GM12878 (cell line): Measurements from ENCODE around the gene WDR12.

Experiments
- ATF7 ChIP-seq: fragments of 450-650 bp; IDR thresholded peaks from 2 replicates; pipeline ENCODE4 v1.6.1; 2016; ENCODE audit warnings: low read depth, mild to moderate bottlenecking
- CHD4 ChIP-seq: fragments of 200-600 bp; sonication (generic); IDR thresholded peaks from 2 replicates; pipeline ENCODE4 v1.6.1; 2016; ENCODE audit warnings: mild to moderate bottlenecking
- CTCF ChIP-seq, 3 experiments: IDR thresholded peaks in 2 of 3; conservative IDR thresholded peaks in 1 of 3; 2 replicates each; pipeline ENCODE4 v1.5.1; 2011; ENCODE audit warnings: low read depth in 3 of 3, low read length in 3 of 3, mild to moderate bottlenecking in 3 of 3, control low read depth in 2 of 3, moderate library complexity in 2 of 3, inconsistent platforms in 1 of 3, mixed read lengths in 1 of 3; ENCODE audit not compliant: control insufficient read depth in 2 of 3, insufficient read depth in 1 of 3; ENCODE audit errors: extremely low read depth in 1 of 3
- EP300 ChIP-seq, 2 experiments: fragments of 150-350 bp in 1 of 2; IDR thresholded peaks; 2 replicates each; pipeline ENCODE4 v1.6.1; 2011 to 2012; ENCODE audit warnings: low read depth in 2 of 2, low read length in 2 of 2, borderline replicate concordance in 1 of 2, improper control_type of control experiment in 1 of 2, inconsistent platforms in 1 of 2; ENCODE audit not compliant: control insufficient read depth in 1 of 2
- EZH2 ChIP-seq: IDR thresholded peaks from 2 replicates; pipeline ENCODE4 v1.6.1; 2012; ENCODE audit warnings: low read depth, mild to moderate bottlenecking, control low read depth, inconsistent platforms, low read length, borderline replicate concordance; ENCODE audit not compliant: control insufficient read depth
- IRF4 ChIP-seq: IDR thresholded peaks from 2 replicates; pipeline ENCODE4 v1.6.1; 2011; ENCODE audit warnings: low read depth, low read length
- MAX ChIP-seq: IDR thresholded peaks from 2 replicates; pipeline ENCODE4 v1.6.1; 2012; ENCODE audit warnings: low read depth, low read length, improper control_type of control experiment
- POLR2A ChIP-seq: IDR thresholded peaks from 2 replicates; pipeline ENCODE4 v1.6.1; 2011; ENCODE audit warnings: low read depth, mild to moderate bottlenecking, low read length
- SP1 ChIP-seq: IDR thresholded peaks from one replicate; pipeline ENCODE4 v1.6.1; 2011; ENCODE audit warnings: low read depth, low read length
- USF1 ChIP-seq: IDR thresholded peaks from 2 replicates; pipeline ENCODE4 v1.6.1; 2011; ENCODE audit warnings: borderline replicate concordance, low read depth, mild to moderate bottlenecking, moderate library complexity, mixed read lengths, low read length; ENCODE audit not compliant: insufficient read depth; ENCODE audit errors: extremely low read length

- no peak for TF ChIP-seq CTCF (IDR thresholded peaks at IDR 0.05 in 2 of 3, conservative IDR thresholded peaks at IDR 0.05 in 1 of 3; ENCODE audit: control insufficient read depth in 2 of 3, extremely low read depth in 1 of 3, insufficient read depth in 1 of 3, low read depth in 3 of 3, low read length in 3 of 3)
- TF ChIP-seq ATF7, result no peak
- TF ChIP-seq POLR2A, result no peak
- TF ChIP-seq IRF4, result no peak
- TF ChIP-seq EZH2, result no peak
- no peak for TF ChIP-seq SP1
- TF ChIP-seq USF1, result no peak
- no peak for TF ChIP-seq CHD4
- TF ChIP-seq MAX, result no peak
- no peak for TF ChIP-seq EP300 (IDR thresholded peaks at IDR 0.05; ENCODE audit: borderline replicate concordance in 1 of 2, control insufficient read depth in 1 of 2, low read depth in 2 of 2, low read length in 2 of 2)
Observed at GRCh38 chr2:202883987-202884675, 27.3 kb downstream of the WDR12 start.
